Measurements from ENCODE around the gene GRAMD1B. TPM values are rescaled to one million over a fixed set of nuclear protein-coding genes. Genes with fewer than 3 reads are reported as not detected.

The GRAMD1B gene
- 10 to 100 TPM in 3 of 5 donors, 1 to 10 TPM in 2; 8.6 to 15.6 (median 10.5) TPM for total RNA-seq
- total RNA-seq (2013): 10.7 TPM
- 6.1 to 53.7 (median 21.9) reads per million in 29 experiments for total RNA-seq

DNA sequence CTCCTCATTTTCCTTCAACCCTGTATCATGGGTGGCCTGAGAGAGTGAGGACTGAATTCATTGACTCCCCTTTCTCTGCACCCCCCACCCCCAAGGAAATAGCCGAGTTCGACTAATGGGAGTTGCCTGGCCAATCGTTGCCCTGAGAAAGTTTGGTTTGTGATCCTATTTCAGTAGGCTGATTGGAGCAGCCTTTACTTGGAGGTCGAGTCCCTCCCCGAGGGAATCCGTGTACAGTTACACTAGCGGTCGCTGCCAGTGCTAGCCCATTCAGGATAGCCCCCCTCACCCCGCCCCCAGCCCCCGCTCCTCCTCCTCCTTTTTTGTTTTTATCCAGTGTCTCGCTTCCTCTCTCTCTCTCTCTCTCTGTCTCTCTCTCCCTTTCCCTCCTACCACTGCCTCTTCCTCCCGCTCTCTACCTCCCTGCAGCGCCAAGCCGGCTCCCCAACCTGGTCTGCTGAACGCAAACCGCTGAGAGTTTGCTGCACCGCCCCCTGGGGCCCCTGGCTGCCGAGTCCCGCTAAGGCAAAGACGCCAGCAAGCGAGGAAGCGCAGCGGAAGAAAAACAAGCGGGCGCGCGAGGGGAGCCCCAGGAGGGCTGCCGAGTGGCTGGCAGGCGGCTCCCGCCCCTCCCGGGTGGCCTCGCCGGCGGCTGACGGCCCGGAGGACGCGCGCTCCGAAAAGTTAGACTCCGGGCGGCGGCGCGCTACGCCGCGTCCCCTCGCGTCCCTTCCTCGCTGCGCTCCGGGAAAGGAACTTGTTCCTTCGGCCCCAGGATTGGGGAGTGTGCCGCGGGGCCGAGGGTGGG is at the start of gene GRAMD1B:
Gene GRAMD1B (plus strand): TSS at position 357 of the 808 bp plus-strand sequence. CDS start 524 bp downstream, outside the sequence.
- Histone ChIP-seq H3K4me3 (ENCODE audit: control insufficient read depth in 1 of 2, extremely low read depth in 1 of 2, low read length in 1 of 2) (peak within 1 kb of the TSS; percentile 66 to 71), H3K36me3 (ENCODE audit: control insufficient read depth in 2 of 2, extremely low read depth in 1 of 2, insufficient read depth in 1 of 2, low read length in 1 of 2) (no peaks in the 10 kb centered on the region), H3K4me1 (ENCODE audit: control insufficient read depth in 1 of 2, extremely low read depth in 1 of 2, insufficient read depth in 2 of 2, low read length in 2 of 2) (peaks cover 11 to 25% of the 10 kb centered on the region in 2 experiments), H3K9me3 (no peaks in the 10 kb centered on the region), H3K27ac (ENCODE audit: low read length) (peak within 1 kb of the TSS; percentile 59), H3K27me3 (replicated peaks in 1 of 2; ENCODE audit: control insufficient read depth in 2 of 2, extremely low read depth in 1 of 2, insufficient read depth in 2 of 2, low read length in 1 of 2) (peaks cover 0 to 2% of the 10 kb centered on the region in 2 experiments)
- DNase-seq (peak; percentile 59 to 87 (median 77)), ATAC-seq (replicated peaks in 1 of 4) (peak; percentile 85 to 89 (median 86))
- H3K4me1 Mint-ChIP-seq: peaks cover 28 to 39% (median 34%) of the 10 kb centered on the region in 3 donors
- WGBS (ENCODE audit: insufficient coverage): under 1% methylated on average over 47 of the region's 57 CpGs
- H3K4me3 Mint-ChIP-seq: peak within 1 kb of the TSS; percentile 82 to 89 (median 88)
- peaks cover 0 to 2% of the 10 kb centered on the region in 2 donors for H3K27me3 Mint-ChIP-seq
- peak within 1 kb of the TSS; percentile 91 for H3K27ac Mint-ChIP-seq
- POLR2A ChIA-PET: no interaction called here
- CTCF ChIA-PET: interaction anchor here in 1 of 2 donors (3.5 kb wide), 1 partner anchor 22 kb away, joined by 14 read pairs; no protein-coding TSS in a partner anchor
- no peaks in the 10 kb centered on the region for H3K36me3 Mint-ChIP-seq
- H3K9me3 Mint-ChIP-seq: no peaks in the 10 kb centered on the region

DNA sequence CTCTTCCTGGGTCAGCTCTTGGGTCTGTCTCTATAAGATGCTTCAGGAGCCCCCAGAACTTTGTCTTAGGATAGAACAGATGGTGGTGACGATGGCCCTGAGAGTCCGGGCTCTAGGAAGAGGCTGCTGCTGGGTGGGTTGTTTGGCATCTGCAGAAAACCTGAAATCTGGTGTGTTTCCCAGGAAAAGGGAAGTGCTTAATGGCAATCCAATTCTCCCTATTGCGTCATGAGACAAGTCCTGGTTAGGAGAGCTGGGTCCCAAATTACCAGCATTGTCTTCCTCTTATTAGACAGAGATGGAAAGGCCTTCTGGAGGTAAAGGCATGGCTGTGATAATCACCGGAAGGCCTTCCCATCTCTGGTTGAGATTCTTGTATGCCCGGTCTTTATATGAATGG is 48.9 kb upstream of the GRAMD1B start:
- WGBS (ENCODE audit: insufficient coverage): 91% methylated on average over 4 of the region's 5 CpGs
- H3K4me3 ChIP-seq (ENCODE audit: control insufficient read depth in 1 of 2, extremely low read depth in 1 of 2, low read length in 1 of 2): no peak overlapping the region

DNA sequence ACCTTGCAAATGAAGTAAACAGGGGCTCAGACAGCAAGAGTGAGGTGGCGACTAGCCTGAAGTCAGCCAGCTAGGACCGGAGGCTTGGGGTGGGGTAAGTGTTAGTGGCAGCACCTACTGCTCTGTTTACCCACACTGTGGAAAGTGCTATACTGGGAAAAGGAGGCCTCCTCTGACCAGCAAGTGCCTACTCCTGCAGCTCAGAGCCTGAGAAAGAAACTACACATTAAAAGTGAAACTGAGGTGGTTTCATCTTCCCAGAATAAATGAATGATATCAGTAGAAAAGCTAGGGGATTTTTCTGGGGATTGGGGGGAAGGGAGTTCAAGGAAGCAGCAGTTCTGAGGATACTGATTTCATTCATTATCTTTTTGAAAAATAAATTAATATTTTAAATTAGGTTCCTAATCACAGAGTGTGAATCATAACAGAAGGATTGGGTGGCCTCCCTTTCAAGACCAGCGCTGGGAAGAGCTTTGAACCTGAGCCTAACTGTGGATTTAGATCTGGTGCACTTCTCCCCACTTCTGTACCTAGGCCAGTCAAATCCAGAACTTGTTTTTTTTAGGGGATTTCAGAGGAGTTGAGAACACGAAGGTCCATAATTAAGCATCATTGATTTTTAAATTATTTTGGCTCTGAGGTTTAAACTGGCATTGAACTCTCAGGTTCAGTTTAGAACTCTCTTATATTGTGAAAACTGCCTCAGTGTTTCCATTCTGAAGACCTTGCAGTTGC is 48.1 kb upstream of the GRAMD1B start:
- Mint-ChIP-seq H3K4me3 (no peak overlapping the region), H3K27ac (peak overlapping the region in 1 of 2 donors; percentile 5), H3K4me1 (peaks cover 0 to 10% (median 5%) of the 10 kb centered on the region in 3 donors), H3K9me3 (no peaks in the 10 kb centered on the region), H3K27me3 (no peaks in the 10 kb centered on the region), H3K36me3 (no peaks in the 10 kb centered on the region)
- no CpG with 5 or more reads among the region's 4 CpGs for WGBS (ENCODE audit: insufficient coverage)
- H3K27ac ChIP-seq (ENCODE audit: low read length): no peak overlapping the region
- POLR2A ChIA-PET: no interaction called here
- H3K4me3 ChIP-seq (ENCODE audit: control insufficient read depth in 1 of 2, extremely low read depth in 1 of 2, low read length in 1 of 2): no peak overlapping the region
- H3K36me3 ChIP-seq (ENCODE audit: control insufficient read depth in 2 of 2, extremely low read depth in 1 of 2, insufficient read depth in 1 of 2, low read length in 1 of 2): no peaks in the 10 kb centered on the region
- CTCF ChIA-PET: interaction anchor here in 1 of 2 donors (0.9 kb wide), 1 partner anchor 13 kb away, joined by 5 read pairs; no protein-coding TSS in a partner anchor
- peak in 1 of 4 experiments; percentile 46 for ATAC-seq (replicated peaks in 1 of 4)
- H3K27me3 ChIP-seq (replicated peaks in 1 of 2; ENCODE audit: control insufficient read depth in 2 of 2, extremely low read depth in 1 of 2, insufficient read depth in 2 of 2, low read length in 1 of 2): no peaks in the 10 kb centered on the region
- H3K9me3 ChIP-seq: no peaks in the 10 kb centered on the region
- DNase-seq: peak in 1 of 35 experiments; percentile 22
- H3K4me1 ChIP-seq (ENCODE audit: control insufficient read depth in 1 of 2, extremely low read depth in 1 of 2, insufficient read depth in 2 of 2, low read length in 2 of 2): peaks cover 0 to 19% of the 10 kb centered on the region in 2 experiments

More for the DNA sequence above, 48.9 kb upstream of the GRAMD1B start:
- Mint-ChIP-seq H3K27me3 (no peaks in the 10 kb centered on the region), H3K9me3 (no peaks in the 10 kb centered on the region), H3K27ac (no peak overlapping the region), H3K4me1 (peaks cover 0 to 10% (median 5%) of the 10 kb centered on the region in 3 donors), H3K36me3 (no peaks in the 10 kb centered on the region), H3K4me3 (no peak overlapping the region)
- DNase-seq (no peak), ATAC-seq (replicated peaks in 1 of 4) (no peak)
- Histone ChIP-seq H3K27me3 (replicated peaks in 1 of 2; ENCODE audit: control insufficient read depth in 2 of 2, extremely low read depth in 1 of 2, insufficient read depth in 2 of 2, low read length in 1 of 2) (no peaks in the 10 kb centered on the region), H3K9me3 (no peaks in the 10 kb centered on the region), H3K36me3 (ENCODE audit: control insufficient read depth in 2 of 2, extremely low read depth in 1 of 2, insufficient read depth in 1 of 2, low read length in 1 of 2) (no peaks in the 10 kb centered on the region), H3K27ac (ENCODE audit: low read length) (no peak overlapping the region), H3K4me1 (ENCODE audit: control insufficient read depth in 1 of 2, extremely low read depth in 1 of 2, insufficient read depth in 2 of 2, low read length in 2 of 2) (peaks cover 0 to 19% of the 10 kb centered on the region in 2 experiments)
- ChIA-PET CTCF (interaction anchor here in 1 of 2 donors (0.8 kb wide), 1 partner anchor 12 kb away, joined by 3 read pairs; no protein-coding TSS in a partner anchor), POLR2A (no interaction called here)

- Mint-ChIP-seq H3K27ac (peak overlapping the region; percentile 5 to 25), H3K27me3 (no peaks in the 10 kb centered on the region), H3K4me3 (no peak overlapping the region), H3K4me1 (peaks cover 0 to 10% (median 5%) of the 10 kb centered on the region in 3 donors), H3K9me3 (no peaks in the 10 kb centered on the region), H3K36me3 (no peaks in the 10 kb centered on the region)
- Histone ChIP-seq H3K27ac (ENCODE audit: low read length) (no peak overlapping the region), H3K36me3 (ENCODE audit: control insufficient read depth in 2 of 2, extremely low read depth in 1 of 2, insufficient read depth in 1 of 2, low read length in 1 of 2) (no peaks in the 10 kb centered on the region), H3K4me1 (ENCODE audit: control insufficient read depth in 1 of 2, extremely low read depth in 1 of 2, insufficient read depth in 2 of 2, low read length in 2 of 2) (peaks cover 0 to 19% of the 10 kb centered on the region in 2 experiments), H3K9me3 (no peaks in the 10 kb centered on the region), H3K27me3 (replicated peaks in 1 of 2; ENCODE audit: control insufficient read depth in 2 of 2, extremely low read depth in 1 of 2, insufficient read depth in 2 of 2, low read length in 1 of 2) (no peaks in the 10 kb centered on the region), H3K4me3 (ENCODE audit: control insufficient read depth in 1 of 2, extremely low read depth in 1 of 2, low read length in 1 of 2) (no peak overlapping the region)
- ATAC-seq (replicated peaks in 1 of 4) (no peak), DNase-seq (no peak)
- WGBS (ENCODE audit: insufficient coverage): 33% methylated on average over 1 of the region's 3 CpGs
- ChIA-PET CTCF (interaction anchor here in 1 of 2 donors (0.9 kb wide), 1 partner anchor 14 kb away, joined by 5 read pairs; no protein-coding TSS in a partner anchor), POLR2A (no interaction called here)
Observed at GRCh38 chr11:123382555-123383074, 47.5 kb upstream of the GRAMD1B start.

DNA sequence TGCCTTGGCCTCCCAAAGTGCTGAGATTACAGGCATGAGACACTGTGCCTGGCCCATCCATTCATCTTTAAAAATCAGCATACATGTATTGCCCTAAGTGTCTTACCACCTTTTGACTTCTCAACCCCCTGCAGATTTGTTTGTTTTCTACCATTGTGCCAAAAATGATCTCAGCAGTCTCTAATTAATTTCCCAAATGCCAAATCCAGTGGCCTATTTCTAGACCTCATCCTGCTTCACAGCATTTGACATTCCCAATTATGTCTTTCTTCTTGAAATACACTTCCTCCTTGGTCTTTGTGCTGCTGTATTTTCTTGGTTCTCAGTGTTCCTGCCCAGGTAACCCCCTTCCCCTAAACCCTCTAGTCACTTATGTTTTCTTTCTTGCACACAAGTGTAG is 46.0 kb upstream of the GRAMD1B start:
- DNase-seq (no peak), ATAC-seq (replicated peaks in 1 of 4) (no peak)
- H3K4me3 ChIP-seq (ENCODE audit: control insufficient read depth in 1 of 2, extremely low read depth in 1 of 2, low read length in 1 of 2): no peak overlapping the region
- POLR2A ChIA-PET: no interaction called here
- peaks cover 0 to 10% (median 5%) of the 10 kb centered on the region in 3 donors for H3K4me1 Mint-ChIP-seq
- H3K36me3 ChIP-seq (ENCODE audit: control insufficient read depth in 2 of 2, extremely low read depth in 1 of 2, insufficient read depth in 1 of 2, low read length in 1 of 2): no peaks in the 10 kb centered on the region
- no peak overlapping the region for H3K4me3 Mint-ChIP-seq
- H3K27ac ChIP-seq (ENCODE audit: low read length): no peak overlapping the region
- H3K4me1 ChIP-seq (ENCODE audit: control insufficient read depth in 1 of 2, extremely low read depth in 1 of 2, insufficient read depth in 2 of 2, low read length in 2 of 2): peaks cover 0 to 19% of the 10 kb centered on the region in 2 experiments
- H3K27ac Mint-ChIP-seq: no peak overlapping the region
- CTCF ChIA-PET: interaction anchor here in 1 of 2 donors (1.0 kb wide), 1 partner anchor 22 kb away, joined by 3 read pairs; no protein-coding TSS in a partner anchor
- no peaks in the 10 kb centered on the region for H3K36me3 Mint-ChIP-seq
- no peaks in the 10 kb centered on the region for H3K27me3 Mint-ChIP-seq
- H3K27me3 ChIP-seq (replicated peaks in 1 of 2; ENCODE audit: control insufficient read depth in 2 of 2, extremely low read depth in 1 of 2, insufficient read depth in 2 of 2, low read length in 1 of 2): no peaks in the 10 kb centered on the region
- H3K9me3 ChIP-seq: no peaks in the 10 kb centered on the region
- no peaks in the 10 kb centered on the region for H3K9me3 Mint-ChIP-seq

Data from T-cell (primary cell).